Vagina (tissue), 2 donors: ENCODE results near the gene GAMT.
"Not testable (repeated sequence)": the region's sequence is repeated elsewhere in the genome, so short reads cannot be mapped to it uniquely, and the experiment has no call there.

Source experiments
- CTCF ChIP-seq, 3 experiments: fragments of 450-650 bp in 2 of 3; fragments of 200-600 bp in 1 of 3; sonication (generic) in 1 of 3; IDR thresholded peaks; one replicate each; pipeline ENCODE4 v1.5.1; 2017 to 2019; ENCODE audit warnings: antibody characterized with exemption in 3 of 3, mild to moderate bottlenecking in 2 of 3, moderate library complexity in 2 of 3
- POLR2A ChIP-seq, 2 donors: fragments of 450-650 bp; IDR thresholded peaks; one replicate each; pipeline ENCODE4 v1.6.1; 2017; ENCODE audit warnings: antibody characterized with exemption in 2 of 2, mild to moderate bottlenecking in 2 of 2, moderate library complexity in 2 of 2
- POLR2AphosphoS5 ChIP-seq, 2 donors: sonication (generic); formaldehyde crosslinking; IDR thresholded peaks; one replicate each; pipeline ENCODE4 v1.9.0; 2017; ENCODE audit warnings: antibody characterized with exemption in 2 of 2, mild to moderate bottlenecking in 2 of 2, low read depth in 1 of 2; ENCODE audit not compliant: insufficient read depth in 1 of 2

DNA sequence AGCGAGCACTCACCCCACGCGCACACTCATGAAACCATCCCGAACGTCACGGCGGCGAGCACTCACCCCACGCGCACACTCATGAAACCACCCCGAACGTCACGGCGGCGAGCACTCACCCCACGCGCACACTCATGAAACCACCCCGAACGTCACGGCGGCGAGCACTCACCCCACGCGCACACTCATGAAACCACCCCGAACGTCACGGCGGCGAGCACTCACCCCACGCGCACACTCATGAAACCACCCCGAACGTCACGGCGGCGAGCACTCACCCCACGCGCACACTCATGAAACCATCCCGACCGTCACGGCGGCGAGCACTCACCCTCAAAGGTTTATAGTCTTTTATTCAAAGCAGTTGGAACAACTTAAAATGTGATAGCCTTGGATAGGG is 18.7 kb upstream of the GAMT start:
- not testable (repeated sequence) for TF ChIP-seq CTCF (IDR thresholded peaks at IDR 0.05); POLR2AphosphoS5 (IDR thresholded peaks at IDR 0.05; ENCODE audit: insufficient read depth in 1 of 2, low read depth in 1 of 2); POLR2A (IDR thresholded peaks at IDR 0.05)
